Astrocyte (in vitro differentiated cells and primary cell): Measurements from ENCODE around the gene CPOX.

Source experiments
- EZH2 ChIP-seq: IDR thresholded peaks from 2 replicates; pipeline ENCODE4 v1.6.1; 2012; ENCODE audit warnings: mild to moderate bottlenecking, low read length, inconsistent platforms; ENCODE audit not compliant: insufficient read depth
- TF ChIP-seq, protein P1 (sequence below): IDR thresholded peaks from 2 replicates; pipeline ENCODE4 v1.5.1; 2011; ENCODE audit warnings: low read depth, mild to moderate bottlenecking, inconsistent platforms, low read length, moderate library complexity; ENCODE audit not compliant: insufficient read depth

DNA sequence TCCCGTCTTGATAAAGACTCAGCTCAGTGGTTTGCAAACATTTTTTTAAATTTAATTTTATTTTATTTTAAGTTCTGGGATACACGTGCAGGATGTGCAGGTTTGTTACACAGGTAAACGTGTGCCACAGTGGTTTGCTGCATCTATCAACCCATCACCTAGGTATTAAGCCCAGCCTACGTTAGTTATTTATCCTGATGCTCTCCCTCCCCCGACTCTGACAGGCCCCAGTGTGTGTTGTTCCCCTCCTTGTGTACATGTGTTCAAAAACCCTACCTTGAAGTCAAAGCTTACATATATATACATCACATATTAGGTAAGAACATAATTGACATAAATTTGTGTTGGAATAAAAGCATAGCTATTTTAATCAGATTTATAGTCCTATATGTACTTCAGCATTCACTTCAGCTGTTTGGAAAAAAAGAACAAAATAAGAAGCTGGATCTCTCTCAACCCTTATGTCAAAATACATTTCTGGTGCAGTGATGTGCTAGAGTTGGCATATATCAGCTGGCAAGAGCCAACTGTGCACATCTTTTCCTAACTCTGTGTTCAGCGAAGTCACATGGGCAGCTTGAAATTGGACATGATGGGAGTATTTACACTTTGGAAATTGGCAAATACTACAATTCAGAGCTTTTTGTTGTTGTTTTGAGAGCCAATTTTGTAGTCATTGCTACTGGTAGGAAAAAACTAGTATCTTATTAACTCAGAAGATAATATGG is 35.1 kb downstream of the CPOX start:
- TF ChIP-seq, protein P1, sequence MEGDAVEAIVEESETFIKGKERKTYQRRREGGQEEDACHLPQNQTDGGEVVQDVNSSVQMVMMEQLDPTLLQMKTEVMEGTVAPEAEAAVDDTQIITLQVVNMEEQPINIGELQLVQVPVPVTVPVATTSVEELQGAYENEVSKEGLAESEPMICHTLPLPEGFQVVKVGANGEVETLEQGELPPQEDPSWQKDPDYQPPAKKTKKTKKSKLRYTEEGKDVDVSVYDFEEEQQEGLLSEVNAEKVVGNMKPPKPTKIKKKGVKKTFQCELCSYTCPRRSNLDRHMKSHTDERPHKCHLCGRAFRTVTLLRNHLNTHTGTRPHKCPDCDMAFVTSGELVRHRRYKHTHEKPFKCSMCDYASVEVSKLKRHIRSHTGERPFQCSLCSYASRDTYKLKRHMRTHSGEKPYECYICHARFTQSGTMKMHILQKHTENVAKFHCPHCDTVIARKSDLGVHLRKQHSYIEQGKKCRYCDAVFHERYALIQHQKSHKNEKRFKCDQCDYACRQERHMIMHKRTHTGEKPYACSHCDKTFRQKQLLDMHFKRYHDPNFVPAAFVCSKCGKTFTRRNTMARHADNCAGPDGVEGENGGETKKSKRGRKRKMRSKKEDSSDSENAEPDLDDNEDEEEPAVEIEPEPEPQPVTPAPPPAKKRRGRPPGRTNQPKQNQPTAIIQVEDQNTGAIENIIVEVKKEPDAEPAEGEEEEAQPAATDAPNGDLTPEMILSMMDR: no peak
- TF ChIP-seq EZH2: no peak
